Mesendoderm (in vitro differentiated cells): Measurements from ENCODE around the gene BRCA1.
"Not testable (repeated sequence)": the region's sequence is repeated elsewhere in the genome, so short reads cannot be mapped to it uniquely, and the experiment has no call there.

Experiments used
- DNase-seq: peaks from one replicate; pipeline ENCODE4 v3.0.0; 2013
- H2AK5ac ChIP-seq: 2 replicates; pipeline ENCODE4 v1.6.1; 2013; ENCODE audit warnings: low read length, inconsistent platforms
- H2BK120ac ChIP-seq: 2 replicates; pipeline ENCODE4 v1.6.1; 2013; ENCODE audit warnings: low read depth, mild to moderate bottlenecking, low read length, moderate library complexity, mixed read lengths
- H2BK15ac ChIP-seq: replicated peaks from 2 replicates; pipeline ENCODE4 v1.6.1; 2013; ENCODE audit warnings: low read depth, mild to moderate bottlenecking, moderate library complexity
- H2BK5ac ChIP-seq: 2 replicates; pipeline ENCODE4 v1.6.1; 2013; ENCODE audit warnings: low read length, inconsistent platforms
- H3K18ac ChIP-seq: 2 replicates; pipeline ENCODE4 v1.6.1; 2013; ENCODE audit warnings: mild to moderate bottlenecking, low read length, mixed read lengths
- H3K23ac ChIP-seq: one replicate; pipeline ENCODE4 v1.6.1; 2013; ENCODE audit warnings: low read length
- H3K27ac ChIP-seq: 2 replicates; pipeline ENCODE4 v1.5.1; 2013; ENCODE audit warnings: low read depth, mild to moderate bottlenecking, inconsistent platforms, low read length, moderate library complexity
- H3K27me3 ChIP-seq: 2 replicates; pipeline ENCODE4 v1.6.1; 2013; ENCODE audit warnings: low read length, control low read depth, mild to moderate bottlenecking, inconsistent platforms; ENCODE audit not compliant: insufficient read depth, poor library complexity
- H3K36me3 ChIP-seq: 2 replicates; pipeline ENCODE4 v1.6.1; 2013; ENCODE audit warnings: low read length, inconsistent platforms; ENCODE audit not compliant: control insufficient read depth, insufficient read depth
- H3K4ac ChIP-seq: one replicate; pipeline ENCODE4 v1.6.1; 2013; ENCODE audit warnings: low read depth, mild to moderate bottlenecking, low read length, moderate library complexity
- H3K4me1 ChIP-seq: 2 replicates; pipeline ENCODE4 v1.6.1; 2013; ENCODE audit warnings: low read depth, low read length, inconsistent platforms; ENCODE audit not compliant: control insufficient read depth
- H3K4me2 ChIP-seq: 2 replicates; pipeline ENCODE4 v1.6.1; 2013; ENCODE audit warnings: low read length
- H3K4me3 ChIP-seq: 2 replicates; pipeline ENCODE4 v1.5.1; 2013; ENCODE audit warnings: mild to moderate bottlenecking, low read length
- H3K56ac ChIP-seq: one replicate; pipeline ENCODE4 v1.6.1; 2013; ENCODE audit warnings: low read length
- H3K79me1 ChIP-seq: 2 replicates; pipeline ENCODE4 v1.6.1; 2013; ENCODE audit warnings: low read length, inconsistent platforms
- H3K79me2 ChIP-seq: 2 replicates; pipeline ENCODE4 v1.6.1; 2013; ENCODE audit warnings: mild to moderate bottlenecking, low read length; ENCODE audit not compliant: control insufficient read depth, insufficient read depth
- H3K9ac ChIP-seq: 2 replicates; pipeline ENCODE4 v1.6.1; 2013; ENCODE audit warnings: low read length, inconsistent platforms
- H4K5ac ChIP-seq: one replicate; pipeline ENCODE4 v1.6.1; 2013; ENCODE audit warnings: low read length
- H4K8ac ChIP-seq: one replicate; pipeline ENCODE4 v1.6.1; 2013; ENCODE audit warnings: low read depth, mild to moderate bottlenecking, control low read depth, low read length, moderate library complexity
- WGBS: extraction: QIAGEN DNeasy Blood & Tissue Kit; methylation state at CpG from one replicate; pipeline ENCODE4 v1.1.7; 2013; ENCODE audit warnings: low lambda C conversion rate, missing lambda C conversion rate; ENCODE audit not compliant: insufficient coverage; ENCODE audit errors: extremely low coverage; 5-methylcytosine and 5-hydroxymethylcytosine counted together

BRCA1 gene

DNA sequence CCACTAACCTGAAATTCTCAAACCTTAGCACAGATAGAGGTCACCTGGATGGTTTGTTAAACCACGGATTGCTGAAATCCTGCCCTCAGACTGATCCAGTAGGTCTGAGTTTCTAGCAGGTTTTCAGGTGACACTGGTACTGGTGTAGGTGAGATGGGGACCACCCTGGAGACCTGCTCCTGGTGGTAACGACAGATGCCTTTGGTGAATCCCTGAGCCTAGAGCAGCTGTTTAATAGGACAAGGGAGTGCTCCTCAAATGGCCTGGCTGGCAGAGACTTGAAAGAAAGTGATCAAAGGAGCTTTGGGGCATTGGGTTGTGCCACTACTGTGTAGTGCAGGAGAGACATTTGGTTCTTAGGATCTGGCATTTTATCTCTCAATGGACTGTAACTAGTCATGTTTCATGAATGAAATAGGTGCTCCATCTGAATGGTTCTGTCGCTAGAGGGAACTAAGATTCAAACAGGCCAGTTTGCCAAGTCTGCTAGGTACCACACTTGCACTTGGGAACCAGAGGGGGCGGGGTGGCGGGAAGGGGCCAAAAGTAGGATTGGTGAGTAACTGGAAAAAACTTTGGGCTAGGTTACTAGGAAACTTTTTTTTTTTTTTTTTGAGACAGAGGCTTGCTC is 121.5 kb downstream of the BRCA1 start:
- Histone ChIP-seq H4K5ac (no peak overlapping the region), H3K27ac (no peak overlapping the region), H3K18ac (no peak overlapping the region), H3K4me1 (no peaks in the 10 kb centered on the region), H3K9ac (no peak overlapping the region), H3K4me3 (no peak overlapping the region), H2BK120ac (no peak overlapping the region), H3K27me3 (no peaks in the 10 kb centered on the region), H3K36me3 (peaks cover 6% of the 10 kb centered on the region), H2AK5ac (no peak overlapping the region), H3K4ac (no peak overlapping the region), H3K23ac (no peak overlapping the region), H2BK15ac (no peak overlapping the region), H4K8ac (no peak overlapping the region), H2BK5ac (no peak overlapping the region), H3K79me1 (peaks cover 2% of the 10 kb centered on the region), H3K56ac (no peak overlapping the region), H3K4me2 (no peak overlapping the region), H3K79me2 (peaks cover 16% of the 10 kb centered on the region)
- WGBS = no CpG with 5 or more reads among the region's 5 CpGs
- peak; percentile 78 for DNase-seq

- Histone ChIP-seq H3K56ac (peak overlapping the region; percentile 44), H3K9ac (peak overlapping the region; percentile 2), H3K79me2 (peaks cover 19% of the 10 kb centered on the region)
- not testable (repeated sequence) for H3K27me3 ChIP-seq, H3K36me3 ChIP-seq, H3K18ac ChIP-seq, DNase-seq, H2BK5ac ChIP-seq, H3K4me1 ChIP-seq, H3K4me3 ChIP-seq, H3K4me2 ChIP-seq, H3K4ac ChIP-seq, H3K79me1 ChIP-seq, H4K5ac ChIP-seq, H2BK15ac ChIP-seq, H3K27ac ChIP-seq, H2BK120ac ChIP-seq, H4K8ac ChIP-seq, H3K23ac ChIP-seq, H2AK5ac ChIP-seq
- WGBS = no CpG with 5 or more reads among the region's 13 CpGs
Measured at GRCh38 chr17:43000894-43001293, 124.3 kb downstream of the BRCA1 start.

GRCh38 chr17:42999003-42999525 is 126.1 kb downstream of the BRCA1 start:
- peak overlapping the region; percentile 39 for H3K4me2 ChIP-seq
- peaks cover 2% of the 10 kb centered on the region for H3K79me1 ChIP-seq
- no peak overlapping the region for H3K27ac ChIP-seq
- H3K23ac ChIP-seq = no peak overlapping the region
- no peak overlapping the region for H2BK120ac ChIP-seq
- H3K9ac ChIP-seq = peak overlapping the region; percentile 94
- H3K4me1 ChIP-seq = no peaks in the 10 kb centered on the region
- H4K5ac ChIP-seq = no peak overlapping the region
- H2AK5ac ChIP-seq = no peak overlapping the region
- H3K79me2 ChIP-seq = peaks cover 19% of the 10 kb centered on the region
- H2BK5ac ChIP-seq = no peak overlapping the region
- H3K36me3 ChIP-seq = peaks cover 6% of the 10 kb centered on the region
- WGBS = no CpG with 5 or more reads among the region's 10 CpGs
- H3K27me3 ChIP-seq = no peaks in the 10 kb centered on the region
- peak overlapping the region; percentile 88 for H3K4me3 ChIP-seq
- H3K18ac ChIP-seq = no peak overlapping the region
- no peak overlapping the region for H2BK15ac ChIP-seq
- no peak overlapping the region for H4K8ac ChIP-seq
- peak overlapping the region; percentile 93 for H3K56ac ChIP-seq
- no peak for DNase-seq
- H3K4ac ChIP-seq = peak overlapping the region; percentile 92

DNA sequence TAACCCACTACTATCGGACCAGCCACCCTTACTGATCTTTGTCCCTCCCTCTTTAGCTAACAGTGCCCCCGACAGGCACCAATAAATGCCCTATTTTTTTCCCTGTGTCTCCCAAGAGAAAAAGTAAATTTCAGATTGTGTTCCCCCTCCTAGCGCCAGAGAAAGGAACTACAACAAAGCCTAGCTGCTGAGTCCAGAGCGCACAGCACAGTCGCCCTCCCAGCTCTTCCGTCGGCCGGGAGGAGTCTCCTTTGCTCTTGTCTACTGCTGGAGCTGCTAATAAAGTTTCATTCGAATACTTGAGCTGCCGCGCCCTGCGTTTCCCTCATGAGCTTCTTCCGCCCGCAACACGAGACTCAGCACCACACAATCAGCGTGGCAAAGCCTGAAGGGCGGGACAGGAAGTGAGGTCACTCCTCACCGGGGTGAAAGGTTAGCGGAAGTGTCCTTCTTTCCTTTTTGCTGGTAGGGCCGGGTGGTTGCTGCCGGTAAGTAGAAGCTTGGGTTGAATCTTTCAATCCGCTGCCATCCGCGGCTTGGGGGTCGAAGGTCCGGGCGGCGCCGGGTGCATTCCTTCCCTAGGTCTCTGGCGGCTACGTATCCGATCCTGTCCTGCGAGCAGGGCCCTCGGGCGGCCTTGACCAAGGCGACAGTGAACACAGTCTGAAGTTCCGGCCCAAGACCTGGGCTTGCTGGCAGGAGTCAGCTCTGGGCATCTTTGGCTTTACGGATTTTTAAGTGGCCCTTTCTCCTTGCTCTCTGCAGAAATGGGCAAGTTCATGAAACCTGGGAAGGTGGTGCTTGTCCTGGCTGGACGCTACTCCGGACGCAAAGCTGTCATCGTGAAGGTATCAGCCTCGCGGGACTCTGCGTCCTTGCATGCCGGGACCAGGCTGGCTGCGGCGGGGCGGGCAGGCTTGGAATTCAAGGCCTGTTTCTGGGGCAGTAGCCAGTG is 126.9 kb downstream of the BRCA1 start, which contains the start of gene RPL27:
TSS of gene RPL27 (plus strand) at position 436 of the 955 bp plus-strand sequence. CDS start at position 768, 332 bp downstream.
- Histone ChIP-seq H3K18ac (peak within 1 kb of the TSS; percentile 80), H3K27me3 (no peaks in the 10 kb centered on the region), H3K4me3 (peak within 1 kb of the TSS; percentile 88), H2BK5ac (no peak within 1 kb of the TSS), H3K27ac (peak within 1 kb of the TSS; percentile 67), H3K79me1 (peaks cover 2% of the 10 kb centered on the region), H3K4ac (peak within 1 kb of the TSS; percentile 92), H2BK120ac (no peak within 1 kb of the TSS), H2BK15ac (no peak within 1 kb of the TSS), H3K9ac (peak within 1 kb of the TSS; percentile 94), H3K4me1 (no peaks in the 10 kb centered on the region), H3K4me2 (peak within 1 kb of the TSS; percentile 39), H3K79me2 (peaks cover 19% of the 10 kb centered on the region), H3K23ac (no peak within 1 kb of the TSS), H4K5ac (no peak within 1 kb of the TSS), H2AK5ac (no peak within 1 kb of the TSS), H3K36me3 (peaks cover 6% of the 10 kb centered on the region), H4K8ac (peak within 1 kb of the TSS; percentile 83), H3K56ac (peak within 1 kb of the TSS; percentile 93)
- WGBS = no CpG with 5 or more reads among the region's 49 CpGs
- DNase-seq = peak; percentile 100

DNA sequence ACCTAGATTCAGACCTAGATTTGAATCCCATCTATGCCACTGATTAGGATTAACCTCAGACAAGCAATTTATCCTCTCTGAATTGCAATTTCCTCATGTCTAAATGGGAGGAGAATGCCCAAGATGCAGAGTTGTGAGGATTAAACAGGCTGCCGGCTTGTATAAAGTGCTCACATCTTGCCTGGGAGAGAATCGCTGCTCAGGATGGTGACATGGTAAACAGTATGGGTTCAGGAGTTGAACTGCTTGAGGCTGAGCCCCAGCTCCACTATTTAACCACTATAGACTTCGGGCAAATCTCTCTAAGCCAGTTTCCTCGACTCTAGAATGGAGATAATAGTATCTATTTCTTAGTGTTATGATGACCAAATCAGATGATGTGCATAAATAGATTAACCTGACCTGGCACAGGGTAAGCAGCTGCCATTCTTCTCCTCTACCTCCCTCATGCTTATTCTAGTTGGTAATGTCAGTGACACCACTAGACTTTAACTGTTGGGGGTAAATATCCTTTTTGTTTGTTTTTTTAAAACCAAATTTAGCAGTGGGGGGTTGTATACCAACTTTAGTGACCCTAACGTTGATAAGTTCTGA is 127.7 kb downstream of the BRCA1 start:
- Histone ChIP-seq H3K79me1 (peaks cover 2% of the 10 kb centered on the region), H2BK5ac (no peak overlapping the region), H3K79me2 (peaks cover 19% of the 10 kb centered on the region), H2BK15ac (no peak overlapping the region), H3K56ac (peak overlapping the region; percentile 63), H3K18ac (no peak overlapping the region), H3K23ac (no peak overlapping the region), H3K9ac (peak overlapping the region; percentile 23), H3K27ac (no peak overlapping the region), H3K4me1 (no peaks in the 10 kb centered on the region), H3K4ac (no peak overlapping the region), H2AK5ac (no peak overlapping the region), H3K27me3 (no peaks in the 10 kb centered on the region), H3K4me2 (peak overlapping the region; percentile 26), H4K8ac (no peak overlapping the region), H3K36me3 (peaks cover 10% of the 10 kb centered on the region), H2BK120ac (no peak overlapping the region), H3K4me3 (no peak overlapping the region), H4K5ac (no peak overlapping the region)
- no CpG with 5 or more reads among the region's 5 CpGs for WGBS
- DNase-seq = no peak
